ENCODE data around the gene DOCK9.

GRCh38 chr13:98797456-98797855 is 180.4 kb downstream of the DOCK9 start:
- no peak for TF ChIP-seq CTCF (IDR thresholded peaks at IDR 0.05)
- TF ChIP-seq POLR2A (IDR thresholded peaks at IDR 0.05) = no peak

All from uterus (tissue), 2 donors.